Keratinocyte (primary cell): ENCODE measurements around the gene KCNC4.

Experiments used
- CTCF ChIP-seq, 3 experiments: IDR thresholded peaks in 1 of 3; conservative IDR thresholded peaks in 1 of 3; optimal IDR thresholded peaks in 1 of 3; 2 replicates in 2 of 3; 3 replicates in 1 of 3; pipeline versions ENCODE3 to v1.5.1; 2011; ENCODE audit warnings: low read length in 3 of 3, mild to moderate bottlenecking in 3 of 3, moderate library complexity in 2 of 3, control low read depth in 1 of 3, inconsistent platforms in 1 of 3; ENCODE audit not compliant: insufficient read depth in 2 of 3; ENCODE audit errors: extremely low read depth in 1 of 3
- EZH2 ChIP-seq: IDR thresholded peaks from one replicate; pipeline ENCODE4 v1.6.1; 2012; ENCODE audit warnings: inconsistent platforms, mild to moderate bottlenecking, low read length, moderate library complexity

- TF ChIP-seq CTCF (optimal IDR thresholded peaks at IDR 0.05 in 1 of 3, IDR thresholded peaks at IDR 0.05 in 1 of 3, conservative IDR thresholded peaks at IDR 0.05 in 1 of 3; ENCODE audit: extremely low read depth in 1 of 3, insufficient read depth in 2 of 3, low read length in 3 of 3), result no peak
- no peak for TF ChIP-seq EZH2
Observed at GRCh38 chr1:110223581-110223980, 13.5 kb downstream of the KCNC4 start.
